Measurements from ENCODE around the gene ARHGEF3.

GRCh38 chr3:56775838-56776555 lies 25.8 kb downstream of the ARHGEF3 start:
- TF ChIP-seq CTCF (IDR thresholded peaks at IDR 0.05; ENCODE audit: poor library complexity): no peak
- no peak for TF ChIP-seq EZH2phosphoT487 (IDR thresholded peaks at IDR 0.05; ENCODE audit: low read depth, severe bottlenecking, unreplicated experiment)
